GM23248 (cell line): ENCODE results near the gene EFCAB11.

Experiments used
- EZH2 ChIP-seq: fragments of 200-600 bp; sonication (generic); IDR thresholded peaks from 2 replicates; pipeline ENCODE4 v1.6.1; 2018; ENCODE audit warnings: antibody characterized with exemption, mild to moderate bottlenecking; ENCODE audit not compliant: insufficient read depth, poor library complexity, severe bottlenecking
- EZH2phosphoT487 ChIP-seq: fragments of 200-600 bp; sonication (generic); IDR thresholded peaks from 2 replicates; pipeline ENCODE4 v1.6.1; 2018; ENCODE audit warnings: antibody characterized with exemption, moderate library complexity, mild to moderate bottlenecking, low read depth; ENCODE audit not compliant: insufficient read depth

DNA sequence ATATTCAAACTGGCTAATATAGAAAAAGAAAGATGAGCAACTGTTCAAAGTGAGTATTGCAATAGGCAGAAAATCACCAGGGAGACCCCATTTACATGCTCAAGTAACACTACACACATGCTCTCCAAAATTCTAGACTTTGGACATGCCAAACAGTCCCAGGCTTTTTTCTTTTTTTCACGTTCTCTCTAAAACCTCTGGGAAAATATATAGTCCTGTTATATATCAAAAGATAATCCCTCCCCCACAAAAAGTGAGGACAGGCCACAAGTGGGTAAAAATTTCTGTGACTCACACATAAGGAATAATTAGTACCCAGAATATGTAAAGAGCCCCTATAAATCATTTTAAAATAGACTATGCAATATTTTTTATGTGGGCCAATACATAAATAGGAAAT, 55.2 kb downstream of the EFCAB11 start:
- TF ChIP-seq EZH2 = no peak
- no peak for TF ChIP-seq EZH2phosphoT487
